Fibroblast of skin of right biceps (primary cell): ENCODE results near the gene RAB5IF.
"Not testable (repeated sequence)": the region's sequence is repeated elsewhere in the genome, so short reads cannot be mapped to it uniquely, and the experiment has no call there.

Experiments
- DNase-seq: peaks from one replicate; pipeline ENCODE4 v3.0.0-alpha.2; 2013

Gene RAB5IF

GRCh38 chr20:36631646-36632045 is 26.1 kb downstream of the RAB5IF start:
- DNase-seq, result peak; percentile 11

GRCh38 chr20:36632147-36632486 is 26.5 kb downstream of the RAB5IF start:
- DNase-seq, result no peak

- DNase-seq, result no peak
Observed at GRCh38 chr20:36632487-36633284, 27.1 kb downstream of the RAB5IF start.

- DNase-seq, result no peak
Observed at GRCh38 chr20:36633285-36633772, 27.8 kb downstream of the RAB5IF start.

GRCh38 chr20:36634342-36634741 is 28.8 kb downstream of the RAB5IF start:
- DNase-seq, result no peak

- not testable (repeated sequence) for DNase-seq
Observed at GRCh38 chr20:36638876-36639400, 33.4 kb downstream of the RAB5IF start.

GRCh38 chr20:36641506-36641843 is 35.9 kb downstream of the RAB5IF start:
- no peak for DNase-seq

GRCh38 chr20:36642136-36642535 is 36.6 kb downstream of the RAB5IF start:
- no peak for DNase-seq

GRCh38 chr20:36644032-36644705 is 38.6 kb downstream of the RAB5IF start:
- DNase-seq, result no peak

GRCh38 chr20:36644706-36645095 is 39.1 kb downstream of the RAB5IF start:
- no peak for DNase-seq

GRCh38 chr20:36645353-36645752 is 39.8 kb downstream of the RAB5IF start:
- DNase-seq, result no peak

GRCh38 chr20:36645998-36646397 is 40.4 kb downstream of the RAB5IF start, which contains the start of gene SLA2:
Gene SLA2 (minus strand): TSS chr20:36646196. CDS start chr20:36641335, 4,861 bp downstream.
- no peak for DNase-seq

- no peak for DNase-seq
Observed at GRCh38 chr20:36646678-36647077, 41.1 kb downstream of the RAB5IF start.

GRCh38 chr20:36647196-36648121 is 41.9 kb downstream of the RAB5IF start:
- no peak for DNase-seq

- no peak for DNase-seq
Observed at GRCh38 chr20:36653456-36653855, 47.9 kb downstream of the RAB5IF start.

GRCh38 chr20:36654506-36654905 is 48.9 kb downstream of the RAB5IF start:
- no peak for DNase-seq

GRCh38 chr20:36655004-36655403 is 49.4 kb downstream of the RAB5IF start:
- DNase-seq, result no peak

GRCh38 chr20:36656733-36657132 is 51.2 kb downstream of the RAB5IF start:
- no peak for DNase-seq

GRCh38 chr20:36658300-36658699 is 52.7 kb downstream of the RAB5IF start:
- DNase-seq, result no peak
